ENCODE measurements around the gene KBTBD6.

- TF ChIP-seq BCL11A (IDR thresholded peaks at IDR 0.05; ENCODE audit: low read depth in 2 of 2, low read length in 2 of 2) (no peak), TCF12 (IDR thresholded peaks at IDR 0.05; ENCODE audit: low read depth, low read length) (no peak), PHF8 (conservative IDR thresholded peaks at IDR 0.05; ENCODE audit: low read depth, low read length) (no peak), CTCF (IDR thresholded peaks at IDR 0.05; ENCODE audit: control extremely low read depth in 1 of 3, insufficient read depth in 1 of 3, low read depth in 1 of 3, low read length in 3 of 3) (no peak), USF2 (IDR thresholded peaks at IDR 0.05; ENCODE audit: low read length) (no peak), EP300 (IDR thresholded peaks at IDR 0.05; ENCODE audit: borderline replicate concordance in 1 of 2, low read depth in 2 of 2, low read length in 2 of 2) (no peak), CTBP2 (IDR thresholded peaks at IDR 0.05; ENCODE audit: borderline replicate concordance, insufficient read depth, insufficient read length, low read length) (no peak)
Observed at GRCh38 chr13:41182231-41182630, 49.6 kb upstream of the KBTBD6 start.

Measured in H1 (cell line).